Upper lobe of left lung (tissue), 6 donors: ENCODE results near the gene SEMA5A. TPM values are rescaled to one million over a fixed set of nuclear protein-coding genes. Genes with fewer than 3 reads are reported as not detected.

Source experiments
- ATAC-seq, 2 donors: fragments of 200-7000 bp; cut with Tn5 transposase; one replicate each; pipeline ENCODE4 v1.9.1; 2022; ENCODE audit warnings: mild to moderate bottlenecking in 2 of 2, moderate library complexity in 2 of 2; ENCODE audit not compliant: low FRiP score in 2 of 2
- DNase-seq, 2 donors: peaks; one replicate each; pipeline ENCODE4 v3.0.0-alpha.2; 2019 to 2020
- H3K27ac ChIP-seq, 4 donors: fragments of 200-600 bp; sonication (generic); one replicate each; pipeline ENCODE4 v1.5.1; 2016 to 2019
- H3K27me3 ChIP-seq, 4 donors: fragments of 200-600 bp; sonication (generic); one replicate each; pipeline ENCODE4 v1.5.1; 2017 to 2019
- H3K36me3 ChIP-seq, 4 donors: fragments of 200-600 bp; sonication (generic); one replicate each; pipeline ENCODE4 v1.5.1; 2016 to 2019
- H3K4me1 ChIP-seq, 4 donors: fragments of 200-600 bp; sonication (generic); one replicate each; pipeline ENCODE4 v1.5.1; 2018 to 2019
- H3K4me3 ChIP-seq, 4 donors: fragments of 200-600 bp; sonication (generic); one replicate each; pipeline ENCODE4 v1.5.1; 2017 to 2019; ENCODE audit warnings: mild to moderate bottlenecking in 2 of 4, moderate library complexity in 1 of 4
- H3K9me3 ChIP-seq, 4 donors: fragments of 200-600 bp; sonication (generic); one replicate each; pipeline ENCODE4 v1.5.1; 2018 to 2019
- CTCF ChIP-seq, 6 experiments: fragments of 450-650 bp in 4 of 6; fragments of 200-600 bp in 2 of 6; sonication (generic) in 2 of 6; IDR thresholded peaks; one replicate each; pipeline ENCODE4 v1.5.1; 2016 to 2019; ENCODE audit warnings: antibody characterized with exemption in 6 of 6
- EP300 ChIP-seq, 4 donors: sonication (generic); formaldehyde crosslinking; IDR thresholded peaks; one replicate each; pipeline ENCODE4 v1.5.1; 2017; ENCODE audit warnings: antibody characterized with exemption in 4 of 4, control low read depth in 2 of 4
- POLR2A ChIP-seq, 4 donors: fragments of 450-650 bp; IDR thresholded peaks; one replicate each; pipeline ENCODE4 v1.5.1; 2016 to 2017; ENCODE audit warnings: antibody characterized with exemption in 4 of 4, mild to moderate bottlenecking in 2 of 4
- POLR2AphosphoS5 ChIP-seq, 2 donors: sonication (generic); formaldehyde crosslinking; IDR thresholded peaks; one replicate each; pipeline ENCODE4 v1.5.1; 2017; ENCODE audit warnings: antibody characterized with exemption in 2 of 2
- WGBS, 2 donors: methylation state at CpG; one replicate each; pipeline ENCODE4 v1.1.5; 2017 to 2018; 5-methylcytosine and 5-hydroxymethylcytosine counted together
- total RNA-seq, 6 donors: library from RNA; depleted of rRNA in 4 of 6; stranded (reverse); fragments of >200 nt in 4 of 6; gene quantifications; one replicate each; pipeline versions ENCODE4 v1.1.0 to v1.2.1, GENCODE V29; 2016 to 2021
- donor health status: DM: no; HTN: no; CAD: no; lungs with moderate emphysema.
- donor health status: DM: no; HTN: yes; CAD: no; lungs with severe emphysema.

SEMA5A gene
- total RNA-seq, 6 donors from 2014 or later: 5.2 to 40.5 (median 27.5) TPM

GRCh38 chr5:9165546-9165945, 380.3 kb downstream of the SEMA5A start:
- DNase-seq (no peak), ATAC-seq (no peak)
- no peaks in the 10 kb centered on the region for H3K27me3 ChIP-seq
- no peak overlapping the region for H3K27ac ChIP-seq
- no peak overlapping the region for H3K4me3 ChIP-seq
- no peaks in the 10 kb centered on the region for H3K9me3 ChIP-seq
- WGBS, 2 donors: 78 to 83% methylated on average over 6 of the region's 6 CpGs
- no peaks in the 10 kb centered on the region for H3K36me3 ChIP-seq
- no peak for TF ChIP-seq CTCF (IDR thresholded peaks at IDR 0.05)
- TF ChIP-seq EP300 (IDR thresholded peaks at IDR 0.05): no peak
- no peak for TF ChIP-seq POLR2AphosphoS5 (IDR thresholded peaks at IDR 0.05)
- no peak for TF ChIP-seq POLR2A (IDR thresholded peaks at IDR 0.05)
- no peaks in the 10 kb centered on the region for H3K4me1 ChIP-seq

GRCh38 chr5:9160747-9161146, 385.1 kb downstream of the SEMA5A start:
- DNase-seq: no peak
- H3K9me3 ChIP-seq: no peaks in the 10 kb centered on the region

GRCh38 chr5:9157811-9158210, 388.1 kb downstream of the SEMA5A start:
- no peak for TF ChIP-seq CTCF (IDR thresholded peaks at IDR 0.05)
- TF ChIP-seq POLR2AphosphoS5 (IDR thresholded peaks at IDR 0.05): no peak
- no peak for TF ChIP-seq EP300 (IDR thresholded peaks at IDR 0.05)
- DNase-seq (no peak), ATAC-seq (no peak)
- no peak overlapping the region for H3K27ac ChIP-seq
- H3K9me3 ChIP-seq: no peaks in the 10 kb centered on the region
- WGBS, 2 donors: 95 to 97% methylated on average over 2 of the region's 2 CpGs
- H3K36me3 ChIP-seq: no peaks in the 10 kb centered on the region
- H3K4me3 ChIP-seq: no peak overlapping the region
- H3K27me3 ChIP-seq: no peaks in the 10 kb centered on the region
- no peaks in the 10 kb centered on the region for H3K4me1 ChIP-seq

More at GRCh38 chr5:9160747-9161146, 385.1 kb downstream of the SEMA5A start:
- TF ChIP-seq CTCF (IDR thresholded peaks at IDR 0.05): no peak
- TF ChIP-seq POLR2AphosphoS5 (IDR thresholded peaks at IDR 0.05): no peak
- no peak for TF ChIP-seq POLR2A (IDR thresholded peaks at IDR 0.05)
- no peak for TF ChIP-seq EP300 (IDR thresholded peaks at IDR 0.05)
- no peak overlapping the region for H3K4me3 ChIP-seq
- 43 to 61% methylated on average over 1 of the region's 1 CpG for WGBS, 2 donors
- no peaks in the 10 kb centered on the region for H3K4me1 ChIP-seq
- H3K27ac ChIP-seq: no peak overlapping the region
- no peaks in the 10 kb centered on the region for H3K36me3 ChIP-seq
- no peaks in the 10 kb centered on the region for H3K27me3 ChIP-seq
- no peak for ATAC-seq

GRCh38 chr5:9157020-9157419, 388.9 kb downstream of the SEMA5A start:
- Histone ChIP-seq H3K4me1 (no peaks in the 10 kb centered on the region), H3K27ac (no peak overlapping the region), H3K27me3 (no peaks in the 10 kb centered on the region), H3K9me3 (no peaks in the 10 kb centered on the region), H3K36me3 (no peaks in the 10 kb centered on the region), H3K4me3 (no peak overlapping the region)
- DNase-seq (no peak), ATAC-seq (no peak)
- TF ChIP-seq POLR2A (IDR thresholded peaks at IDR 0.05) (no peak), POLR2AphosphoS5 (IDR thresholded peaks at IDR 0.05) (no peak), CTCF (IDR thresholded peaks at IDR 0.05) (no peak), EP300 (IDR thresholded peaks at IDR 0.05) (no peak)
- 70 to 77% methylated on average over 4 to 5 of the region's 5 CpGs for WGBS, 2 donors

- Histone ChIP-seq H3K36me3 (no peaks in the 10 kb centered on the region), H3K9me3 (no peaks in the 10 kb centered on the region), H3K27me3 (no peaks in the 10 kb centered on the region), H3K4me1 (no peaks in the 10 kb centered on the region), H3K27ac (no peak overlapping the region), H3K4me3 (no peak overlapping the region)
- 60 to 85% methylated on average over 2 of the region's 2 CpGs for WGBS, 2 donors
- DNase-seq (no peak), ATAC-seq (peak; percentile 17 to 35)
- peak in 1 of 6 experiments; percentile 7 for TF ChIP-seq CTCF (IDR thresholded peaks at IDR 0.05)
- no peak for TF ChIP-seq POLR2A (IDR thresholded peaks at IDR 0.05)
These were observed 389.6 kb downstream of the SEMA5A start for GRCh38 chr5:9156282-9156681.
